ENCODE data around the gene PREB.

Gene PREB

GRCh38 chr2:27094353-27094984 lies 40.0 kb downstream of the PREB start:
- no peak for DNase-seq

GRCh38 chr2:27093430-27094352 lies 40.7 kb downstream of the PREB start:
- no peak for DNase-seq

DNA sequence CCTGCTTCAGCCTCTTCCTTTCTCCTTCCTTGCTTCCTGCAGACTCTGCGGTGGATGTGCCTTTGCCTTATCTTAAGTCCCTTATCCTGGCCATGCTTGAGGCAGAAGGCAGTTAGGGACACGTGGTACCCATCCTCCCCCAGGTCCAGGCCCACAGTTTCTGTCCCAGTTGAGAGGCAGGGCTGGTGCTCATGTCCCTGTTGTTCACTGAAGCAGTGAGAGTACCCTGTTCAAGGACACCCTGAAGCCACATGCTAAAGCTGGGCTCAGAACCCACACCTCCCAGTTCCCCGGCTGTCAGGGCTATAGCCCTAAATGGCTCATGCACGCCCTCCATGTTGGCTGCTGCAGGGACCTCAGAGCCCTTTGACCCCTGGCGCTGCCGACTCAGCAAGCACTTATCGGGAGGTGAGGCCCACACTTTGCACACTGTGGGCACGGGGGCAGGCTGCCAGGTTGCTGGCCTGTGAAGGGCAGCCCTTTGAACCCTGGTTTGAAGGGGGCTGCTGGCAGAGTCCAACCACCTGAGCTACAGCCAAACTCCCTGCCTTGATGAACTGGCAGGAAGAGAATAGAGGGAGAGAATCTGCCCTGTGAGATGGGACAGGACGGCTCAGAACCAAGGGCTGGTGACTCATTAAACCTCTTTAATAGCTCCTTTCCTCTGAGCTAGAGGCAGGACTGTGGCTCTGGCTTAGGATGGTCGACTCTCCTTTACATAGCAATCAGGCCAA lies 41.6 kb downstream of the PREB start:
- DNase-seq, result no peak

DNA sequence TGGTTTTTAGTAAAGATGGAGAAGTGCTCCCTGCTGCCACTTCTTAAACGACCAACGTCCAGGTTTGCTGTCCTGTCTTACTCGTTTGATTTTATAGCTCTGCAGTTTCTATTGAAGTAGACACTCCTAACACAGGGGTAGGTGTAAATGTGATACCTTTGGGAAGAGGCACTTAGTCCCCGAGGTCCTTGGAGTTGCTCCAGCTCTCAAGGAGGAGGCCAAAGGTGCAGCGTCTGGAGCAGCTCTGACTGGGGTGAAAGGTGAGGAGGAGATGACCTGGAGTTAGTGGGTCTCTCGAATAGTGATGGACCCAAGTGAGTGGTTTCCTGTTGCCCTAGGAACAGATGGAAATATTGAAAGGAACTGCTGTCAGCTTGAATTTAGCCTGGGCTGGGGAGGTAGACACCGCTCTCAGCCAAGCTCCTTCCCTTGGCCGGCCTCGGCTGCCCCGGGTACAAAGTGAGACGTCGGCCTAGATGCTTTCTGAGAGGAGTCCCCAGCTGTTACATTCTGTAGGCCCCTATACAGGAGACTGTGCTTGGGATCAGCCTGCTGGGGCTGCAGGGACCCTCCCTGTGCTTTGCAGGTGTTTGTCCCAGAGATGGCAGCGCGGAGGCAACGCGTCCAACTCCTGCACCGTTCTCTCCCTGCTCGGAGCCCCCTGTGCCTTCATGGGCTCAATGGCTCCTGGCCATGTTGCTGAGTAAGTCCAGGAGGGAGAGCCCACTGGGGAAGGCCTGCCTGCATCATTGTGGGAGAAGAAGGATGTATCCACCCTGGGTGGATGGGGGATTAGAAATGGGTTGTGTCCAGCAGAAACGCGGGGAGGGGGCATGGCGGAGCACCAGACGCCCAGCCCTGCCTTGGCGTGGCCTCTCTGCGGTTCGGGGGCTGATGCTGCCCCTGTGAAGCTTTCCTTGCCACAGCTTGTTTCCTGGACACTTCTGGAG lies 42.4 kb downstream of the PREB start:
- no peak for DNase-seq

GRCh38 chr2:27089111-27089954 lies 45.1 kb downstream of the PREB start:
- DNase-seq, result no peak

DNA sequence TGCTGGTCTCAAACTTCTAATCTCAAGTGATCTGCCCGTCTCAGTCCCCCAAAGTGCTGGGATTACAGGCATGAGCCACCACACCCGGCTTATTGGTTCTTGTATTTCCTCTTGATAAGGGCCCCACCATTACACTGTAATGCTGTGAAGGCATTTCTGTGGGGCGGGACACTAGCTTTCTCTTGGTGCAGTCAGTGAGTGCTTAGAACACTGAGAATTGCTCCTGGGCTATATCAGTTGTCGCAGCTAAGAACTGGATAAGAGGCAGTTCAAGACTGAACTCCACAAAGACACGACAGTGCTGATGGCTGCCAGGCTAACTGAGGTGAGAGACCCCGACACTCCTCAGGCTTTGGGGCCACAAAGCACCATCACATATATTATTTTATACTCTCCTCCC lies 45.8 kb downstream of the PREB start:
- DNase-seq, result no peak

DNA sequence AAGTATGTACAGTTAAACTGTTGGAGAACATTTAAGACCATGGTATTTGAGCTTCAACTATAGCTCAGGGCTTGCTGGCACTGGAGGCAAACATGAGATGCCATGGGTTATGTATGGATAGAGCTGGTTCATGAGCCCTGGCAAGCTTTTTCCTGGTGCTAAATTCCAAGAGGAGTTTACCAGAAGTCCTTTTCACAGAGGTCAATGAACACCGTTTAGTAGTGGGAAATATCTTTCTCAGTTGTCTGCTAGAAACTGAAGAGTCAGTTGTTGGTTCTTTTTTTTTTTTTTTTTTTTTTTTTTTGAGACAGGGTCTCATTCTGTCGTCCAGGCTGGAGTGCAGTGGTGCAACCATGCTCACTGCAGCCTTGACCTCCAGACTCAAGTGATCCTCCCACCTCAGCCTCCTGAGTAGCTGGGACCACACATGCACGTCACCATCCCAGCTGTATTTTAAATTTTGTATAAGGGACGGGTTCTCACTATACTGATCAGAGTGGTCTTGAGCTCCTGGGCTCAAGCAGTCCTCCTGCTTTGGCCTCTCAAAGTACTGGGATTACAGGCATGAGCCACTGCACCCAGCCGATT lies 46.5 kb downstream of the PREB start:
- no peak for DNase-seq

- DNase-seq, result no peak
Measured at GRCh38 chr2:27086724-27087593, 47.5 kb downstream of the PREB start, which contains the start of gene KHK. Gene KHK, plus strand, starts transcription at chr2:27086772. Its CDS starts 488 bp downstream, at chr2:27087260.

DNA sequence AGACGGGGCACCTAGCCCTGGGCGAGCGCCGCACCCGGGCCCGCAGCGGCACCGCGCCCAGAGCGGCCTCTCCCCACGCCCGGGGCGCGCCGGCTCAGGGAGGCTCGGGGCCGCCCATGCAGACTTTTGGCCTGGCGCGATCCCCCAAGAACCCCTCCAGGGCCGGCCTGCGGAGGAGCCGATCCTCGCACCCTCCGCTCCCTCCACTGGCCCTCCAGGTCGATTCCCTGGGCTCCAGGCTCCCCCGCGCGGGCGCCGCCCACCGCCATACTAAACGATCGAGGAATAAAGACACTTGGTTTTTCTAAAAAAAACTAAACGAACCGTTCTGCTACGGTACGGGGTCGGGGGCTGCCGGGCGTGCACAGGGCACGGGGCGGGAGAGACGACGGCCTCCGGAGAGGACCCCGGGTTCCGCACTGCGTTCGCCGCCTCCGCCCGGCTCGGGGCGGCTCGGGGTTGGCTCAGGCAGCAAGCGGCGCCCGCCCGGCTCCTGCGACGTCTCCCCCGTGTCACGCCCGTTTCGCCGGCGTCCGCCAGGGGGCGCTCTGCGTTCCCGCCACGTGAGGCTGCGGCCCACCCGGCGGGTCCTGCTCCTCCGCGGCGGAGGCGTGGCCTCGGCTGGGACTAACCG lies 48.2 kb downstream of the PREB start:
- DNase-seq, result peak; percentile 94

- DNase-seq, result peak; percentile 31
Measured at GRCh38 chr2:27085673-27086089, 48.8 kb downstream of the PREB start.

- no peak for DNase-seq
Measured at GRCh38 chr2:27085062-27085672, 49.3 kb downstream of the PREB start.

DNA sequence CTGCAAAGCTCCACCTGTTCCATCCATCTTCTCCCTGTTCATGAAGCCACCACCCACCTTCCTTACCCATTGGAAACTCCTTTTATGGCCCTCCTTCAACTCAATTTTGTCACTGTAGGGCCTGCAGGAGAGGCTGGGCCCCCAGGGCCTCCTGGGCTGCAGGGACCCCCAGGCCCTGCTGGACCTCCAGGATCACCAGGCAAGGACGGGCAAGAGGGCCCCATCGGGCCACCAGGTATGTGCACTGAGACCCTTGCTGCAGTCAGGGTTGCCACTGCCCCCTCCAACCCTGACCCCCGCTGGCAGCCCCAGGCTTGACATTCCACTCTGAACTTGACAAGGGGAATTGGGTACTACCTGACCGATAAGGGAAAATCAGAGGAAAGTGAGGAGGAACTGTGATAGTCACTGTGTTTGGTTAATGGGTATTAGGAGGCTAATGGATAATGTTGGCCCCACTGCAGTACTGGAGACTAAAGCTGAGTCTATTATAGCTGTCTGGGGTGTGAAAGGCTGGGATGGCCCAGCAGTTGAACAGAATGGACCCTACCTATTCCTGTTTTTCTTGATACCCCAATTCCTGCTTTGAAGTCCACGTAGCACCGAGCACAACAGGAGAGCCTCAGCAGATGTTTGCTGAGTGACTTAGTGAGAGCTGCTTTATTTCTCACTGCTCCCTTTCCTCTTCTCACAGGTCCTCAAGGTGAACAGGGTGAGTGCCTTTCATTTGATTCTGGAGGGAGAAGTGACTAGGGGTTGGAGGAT lies 50.0 kb downstream of the PREB start:
- no peak for DNase-seq

- DNase-seq, result no peak
Measured at GRCh38 chr2:27083410-27084296, 50.8 kb downstream of the PREB start.

DNA sequence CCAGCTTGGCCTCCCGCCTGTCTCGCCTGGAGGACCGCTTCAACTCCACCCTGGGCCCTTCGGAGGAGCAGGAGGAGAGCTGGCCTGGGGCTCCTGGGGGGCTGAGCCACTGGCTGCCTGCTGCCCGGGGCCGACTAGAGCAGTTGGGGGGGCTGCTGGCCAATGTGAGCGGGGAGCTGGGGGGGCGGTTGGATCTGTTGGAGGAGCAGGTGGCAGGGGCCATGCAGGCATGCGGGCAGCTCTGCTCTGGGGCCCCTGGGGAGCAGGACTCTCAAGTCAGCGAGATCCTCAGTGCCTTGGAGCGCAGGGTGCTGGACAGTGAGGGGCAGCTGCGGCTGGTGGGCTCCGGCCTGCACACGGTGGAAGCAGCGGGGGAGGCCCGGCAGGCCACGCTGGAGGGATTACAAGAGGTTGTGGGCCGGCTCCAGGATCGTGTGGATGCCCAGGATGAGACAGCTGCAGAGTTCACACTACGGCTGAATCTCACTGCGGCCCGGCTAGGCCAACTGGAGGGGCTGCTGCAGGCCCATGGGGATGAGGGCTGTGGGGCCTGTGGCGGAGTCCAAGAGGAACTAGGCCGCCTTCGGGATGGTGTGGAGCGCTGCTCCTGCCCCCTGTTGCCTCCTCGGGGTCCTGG lies 51.5 kb downstream of the PREB start:
- DNase-seq, result no peak

DNA sequence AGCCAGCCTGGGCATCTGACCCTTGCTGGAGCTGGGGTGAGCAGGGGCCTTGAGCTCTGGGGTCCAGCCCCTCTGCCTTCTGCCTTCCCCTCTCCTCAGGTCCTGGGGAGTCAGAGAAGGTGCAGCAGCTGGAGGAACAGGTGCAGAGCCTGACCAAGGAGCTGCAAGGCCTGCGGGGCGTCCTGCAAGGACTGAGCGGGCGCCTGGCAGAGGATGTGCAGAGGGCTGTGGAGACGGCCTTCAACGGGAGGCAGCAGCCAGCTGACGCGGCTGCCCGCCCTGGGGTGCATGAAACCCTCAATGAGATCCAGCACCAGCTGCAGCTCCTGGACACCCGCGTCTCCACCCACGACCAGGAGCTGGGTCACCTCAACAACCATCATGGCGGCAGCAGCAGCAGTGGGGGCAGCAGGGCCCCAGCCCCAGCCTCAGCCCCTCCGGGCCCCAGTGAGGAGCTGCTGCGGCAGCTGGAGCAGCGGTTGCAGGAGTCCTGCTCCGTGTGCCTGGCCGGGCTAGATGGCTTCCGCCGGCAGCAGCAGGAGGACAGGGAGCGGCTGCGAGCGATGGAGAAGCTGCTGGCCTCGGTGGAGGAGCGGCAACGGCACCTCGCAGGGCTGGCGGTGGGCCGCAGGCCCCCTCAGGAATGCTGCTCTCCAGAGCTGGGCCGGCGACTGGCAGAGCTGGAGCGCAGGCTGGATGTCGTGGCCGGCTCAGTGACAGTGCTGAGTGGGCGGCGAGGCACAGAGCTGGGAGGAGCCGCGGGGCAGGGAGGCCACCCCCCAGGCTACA lies 52.3 kb downstream of the PREB start:
- DNase-seq, result no peak

Data from stimulated activated naive CD4-positive, alpha-beta T cell treated with Interleukin-2 at 50 U/mL for 16 hours (primary cell).